IMR-90 (cell line): ENCODE measurements around the gene KRTAP12-4. TPM values are rescaled to one million over a fixed set of nuclear protein-coding genes. Genes with fewer than 3 reads are reported as not detected.

Source experiments
- ATAC-seq: fragments of 200-7000 bp; cut with Tn5 transposase; 2 replicates; pipeline ENCODE4 v1.9.1; 2020; ENCODE audit warnings: low read depth, mild to moderate bottlenecking, moderate library complexity
- BruUV-seq: library from RNA; stranded (reverse); fragments of 400-500 nt; replicated peaks from 2 replicates; lab custom pipeline; 2021; lab: Mats Ljungman, UMichigan
- CTCF ChIA-PET: fragments of 300-600 bp; formaldehyde crosslinking; extraction: SDS; loops from one replicate; lab custom pipeline; 2021; ENCODE audit warnings: antibody characterized with exemption; lab: Yijun Ruan, JAX
- POLR2A ChIA-PET: fragments of 300-600 bp; sonication (Branson Sonifier 250); formaldehyde crosslinking; loops from one replicate; lab custom pipeline; 2022; ENCODE audit warnings: antibody characterized with exemption; ENCODE audit not compliant: unreplicated experiment; lab: Charles Lee
- DNase-seq: peaks from one replicate; pipeline ENCODE4 v3.0.0; 2013
- H2AFZ ChIP-seq: replicated peaks from 2 replicates; pipeline ENCODE3; 2013; ENCODE audit warnings: low read length, mild to moderate bottlenecking; ENCODE audit not compliant: poor library complexity
- H2AK5ac ChIP-seq: 2 replicates; pipeline ENCODE4 v1.6.1; 2013; ENCODE audit warnings: low read depth, low read length, inconsistent platforms
- H2AK9ac ChIP-seq: replicated peaks from 2 replicates; pipeline ENCODE3; 2013; ENCODE audit warnings: mild to moderate bottlenecking, low read depth, low read length, moderate library complexity; ENCODE audit not compliant: poor library complexity
- H2BK120ac ChIP-seq: 2 replicates; pipeline ENCODE4 v1.6.1; 2013; ENCODE audit warnings: low read depth, low read length, inconsistent platforms
- H2BK15ac ChIP-seq: 3 replicates; pipeline ENCODE4 v1.6.1; 2013; ENCODE audit warnings: low read depth, low read length, inconsistent platforms
- H2BK20ac ChIP-seq: 2 replicates; pipeline ENCODE4 v1.6.1; 2013; ENCODE audit warnings: low read depth, mild to moderate bottlenecking, inconsistent platforms, low read length, moderate library complexity
- H2BK5ac ChIP-seq: 2 replicates; pipeline ENCODE4 v1.6.1; 2013; ENCODE audit warnings: mild to moderate bottlenecking, low read depth, low read length, inconsistent platforms; ENCODE audit not compliant: poor library complexity, severe bottlenecking
- H3K14ac ChIP-seq: replicated peaks from 2 replicates; pipeline ENCODE4 v1.6.1; 2013; ENCODE audit warnings: low read depth, low read length, inconsistent platforms
- H3K18ac ChIP-seq: 2 replicates; pipeline ENCODE4 v1.6.1; 2013; ENCODE audit warnings: low read depth, low read length, control low read depth
- H3K23ac ChIP-seq: 2 replicates; pipeline ENCODE4 v1.6.1; 2013; ENCODE audit warnings: low read depth, low read length, inconsistent platforms
- H3K27ac ChIP-seq: 2 replicates; pipeline ENCODE4 v1.5.1; 2013; ENCODE audit warnings: mild to moderate bottlenecking, control low read depth, low read length; ENCODE audit not compliant: insufficient read depth
- H3K27me3 ChIP-seq: 2 replicates; pipeline ENCODE4 v1.6.1; 2013; ENCODE audit warnings: low read length; ENCODE audit not compliant: control insufficient read depth, insufficient read depth
- H3K36me3 ChIP-seq: 2 replicates; pipeline ENCODE4 v1.6.1; 2013; ENCODE audit warnings: low read length, mixed read lengths; ENCODE audit not compliant: control insufficient read depth, insufficient read depth
- H3K4ac ChIP-seq: 2 replicates; pipeline ENCODE4 v1.6.1; 2013; ENCODE audit warnings: low read depth, low read length, inconsistent platforms
- H3K4me1 ChIP-seq: 2 replicates; pipeline ENCODE4 v1.6.1; 2013; ENCODE audit warnings: low read length, mixed read lengths; ENCODE audit not compliant: control insufficient read depth, insufficient read depth
- H3K4me2 ChIP-seq: 2 replicates; pipeline ENCODE4 v1.6.1; 2013; ENCODE audit warnings: low read depth, mild to moderate bottlenecking, control low read depth, low read length, moderate library complexity
- H3K4me3 ChIP-seq: 2 replicates; pipeline ENCODE4 v1.5.1; 2013; ENCODE audit warnings: low read depth, mild to moderate bottlenecking, control low read depth, low read length, moderate library complexity; ENCODE audit not compliant: insufficient read depth
- H3K56ac ChIP-seq: 2 replicates; pipeline ENCODE4 v1.6.1; 2013; ENCODE audit warnings: low read length, inconsistent platforms; ENCODE audit not compliant: insufficient read depth; ENCODE audit errors: extremely low read depth
- H3K79me1 ChIP-seq, 2 experiments: 2 replicates each; pipeline ENCODE4 v1.6.1; 2013; ENCODE audit warnings: low read length in 2 of 2, inconsistent platforms in 1 of 2, low read depth in 1 of 2
- H3K9ac ChIP-seq: 2 replicates; pipeline ENCODE4 v1.6.1; 2013; ENCODE audit warnings: low read depth, low read length, control low read depth
- H3K9me1 ChIP-seq: 2 replicates; pipeline ENCODE4 v1.6.1; 2013; ENCODE audit warnings: low read length, inconsistent platforms; ENCODE audit not compliant: insufficient read depth
- H3K9me3 ChIP-seq: 2 replicates; pipeline ENCODE4 v1.6.1; 2013; ENCODE audit warnings: low read length; ENCODE audit not compliant: control insufficient read depth, insufficient read depth
- H4K20me1 ChIP-seq: 2 replicates; pipeline ENCODE4 v1.6.1; 2013; ENCODE audit warnings: low read length, inconsistent platforms; ENCODE audit not compliant: insufficient read depth
- H4K5ac ChIP-seq: 2 replicates; pipeline ENCODE4 v1.6.1; 2013; ENCODE audit warnings: mild to moderate bottlenecking, low read depth, low read length, control low read depth
- H4K8ac ChIP-seq, 2 experiments: 2 replicates each; pipeline ENCODE4 v1.6.1; 2013; ENCODE audit warnings: low read depth in 2 of 2, low read length in 2 of 2, control low read depth in 1 of 2, inconsistent platforms in 1 of 2
- H4K91ac ChIP-seq: 2 replicates; pipeline ENCODE4 v1.6.1; 2013; ENCODE audit warnings: low read depth, low read length, inconsistent platforms; ENCODE audit not compliant: insufficient read depth
- BHLHE40 ChIP-seq: fragments of 150-350 bp; IDR thresholded peaks from 2 replicates; pipeline ENCODE4 v1.6.1; 2016; ENCODE audit warnings: mild to moderate bottlenecking, low read depth, low read length
- CHD1 ChIP-seq: IDR thresholded peaks from 2 replicates; pipeline ENCODE4 v1.6.1; 2012; ENCODE audit warnings: low read depth, low read length, improper control_type of control experiment
- MAZ ChIP-seq: IDR thresholded peaks from 2 replicates; pipeline ENCODE4 v1.6.1; 2012; ENCODE audit warnings: low read depth, mild to moderate bottlenecking, low read length, improper control_type of control experiment, moderate library complexity, borderline replicate concordance
- MXI1 ChIP-seq: IDR thresholded peaks from 2 replicates; pipeline ENCODE4 v1.6.1; 2012; ENCODE audit warnings: low read depth, mild to moderate bottlenecking, low read length, moderate library complexity, borderline replicate concordance
- RFX5 ChIP-seq: IDR thresholded peaks from 2 replicates; pipeline ENCODE4 v1.8.0; 2012; ENCODE audit warnings: low read depth, mild to moderate bottlenecking, low read length, moderate library complexity
- WGBS, 2 experiments: methylation state at CpG; one replicate each; pipeline versions ENCODE4 v1.1.5 to v1.1.7; 2013; ENCODE audit warnings: missing lambda C conversion rate in 2 of 2; ENCODE audit not compliant: insufficient read length in 1 of 2; ENCODE audit errors: extremely low coverage in 2 of 2; 5-methylcytosine and 5-hydroxymethylcytosine counted together
- dilution Hi-C: fragments of 300-500 bp; cut with HindIII; formaldehyde crosslinking; loops from one replicate; pipeline ENCODE4 v1.14.3; 2018; ENCODE audit warnings: low sequenced_read_pairs; ENCODE audit not compliant: unreplicated experiment
- in situ Hi-C: fragments of 300-500 bp; cut with MboI; formaldehyde crosslinking; loops from 3 replicates; pipeline ENCODE4 v1.14.3; 2019; ENCODE audit warnings: low sequenced_read_pairs, inconsistent platforms, mixed read lengths
- intact Hi-C: fragments of 100-400 bp; cut with micrococcal nuclease; formaldehyde crosslinking; loops from 2 replicates; pipeline ENCODE4 v1.10.0; 2022
- polyA plus RNA-seq, 3 experiments: library from polyadenylated mRNA; depleted of rRNA; stranded (reverse); fragments of >200 nt; gene quantifications; 2 replicates each; pipeline ENCODE4 v1.2.3, GENCODE V29; 2012; ENCODE audit warnings: low replicate concordance in 1 of 3
- total RNA-seq: library from RNA; depleted of rRNA; stranded (reverse); fragments of >200 nt; gene quantifications from 2 replicates; pipeline ENCODE4 v1.2.3, GENCODE V29; 2012
- TF ChIP-seq, protein P1 (sequence below): conservative IDR thresholded peaks from 2 replicates; pipeline ENCODE4 v1.5.1; 2012; ENCODE audit warnings: mild to moderate bottlenecking, low read depth, low read length, improper control_type of control experiment

The KRTAP12-4 gene
- total and polyA plus RNA-seq, 2 of the 4 experiments (the other 2 are of a cell fraction), result not detected

GRCh38 chr21:44612029-44612486 lies 42.4 kb downstream of the KRTAP12-4 start, which contains the start of gene KRTAP10-8:
Gene KRTAP10-8 (plus strand): TSS chr21:44612079. CDS start chr21:44612101, 22 bp downstream.
- no peak within 1 kb of the TSS for H2AK5ac ChIP-seq
- no peak within 1 kb of the TSS for H2BK120ac ChIP-seq
- in situ Hi-C loops (no loop called here), intact Hi-C loops (no loop called here), dilution Hi-C loops (no loop called here)
- no peaks in the 10 kb centered on the region for H3K4me1 ChIP-seq
- no peak within 1 kb of the TSS for H3K4me3 ChIP-seq
- H3K9me3 ChIP-seq, result peaks cover 13% of the 10 kb centered on the region
- no peak within 1 kb of the TSS for H3K56ac ChIP-seq
- peaks cover under 1% of the 10 kb centered on the region; the same call in 1 of the 2 replicates for H3K27me3 ChIP-seq
- H3K4ac ChIP-seq, result no peak within 1 kb of the TSS
- H4K20me1 ChIP-seq, result no peaks in the 10 kb centered on the region
- H4K8ac ChIP-seq, result no peak within 1 kb of the TSS
- BruUV-seq, result no TSS peak
- no peak within 1 kb of the TSS for H2AK9ac ChIP-seq
- 71% methylated on average over 2 of the region's 8 CpGs; no CpG with 5 or more reads in 1 of the 2 experiments for WGBS, 2 experiments
- ChIA-PET POLR2A (no interaction called here), CTCF (no interaction called here)
- H3K9me1 ChIP-seq, result no peaks in the 10 kb centered on the region
- H3K4me2 ChIP-seq, result no peak within 1 kb of the TSS
- H2BK15ac ChIP-seq, result no peak within 1 kb of the TSS
- H3K18ac ChIP-seq, result no peak within 1 kb of the TSS
- no peak within 1 kb of the TSS for H3K9ac ChIP-seq
- H2AFZ ChIP-seq, result no peak within 1 kb of the TSS
- H2BK20ac ChIP-seq, result no peak within 1 kb of the TSS
- TF ChIP-seq MAZ, result no peak
- no peak for TF ChIP-seq MXI1
- TF ChIP-seq, protein P1, sequence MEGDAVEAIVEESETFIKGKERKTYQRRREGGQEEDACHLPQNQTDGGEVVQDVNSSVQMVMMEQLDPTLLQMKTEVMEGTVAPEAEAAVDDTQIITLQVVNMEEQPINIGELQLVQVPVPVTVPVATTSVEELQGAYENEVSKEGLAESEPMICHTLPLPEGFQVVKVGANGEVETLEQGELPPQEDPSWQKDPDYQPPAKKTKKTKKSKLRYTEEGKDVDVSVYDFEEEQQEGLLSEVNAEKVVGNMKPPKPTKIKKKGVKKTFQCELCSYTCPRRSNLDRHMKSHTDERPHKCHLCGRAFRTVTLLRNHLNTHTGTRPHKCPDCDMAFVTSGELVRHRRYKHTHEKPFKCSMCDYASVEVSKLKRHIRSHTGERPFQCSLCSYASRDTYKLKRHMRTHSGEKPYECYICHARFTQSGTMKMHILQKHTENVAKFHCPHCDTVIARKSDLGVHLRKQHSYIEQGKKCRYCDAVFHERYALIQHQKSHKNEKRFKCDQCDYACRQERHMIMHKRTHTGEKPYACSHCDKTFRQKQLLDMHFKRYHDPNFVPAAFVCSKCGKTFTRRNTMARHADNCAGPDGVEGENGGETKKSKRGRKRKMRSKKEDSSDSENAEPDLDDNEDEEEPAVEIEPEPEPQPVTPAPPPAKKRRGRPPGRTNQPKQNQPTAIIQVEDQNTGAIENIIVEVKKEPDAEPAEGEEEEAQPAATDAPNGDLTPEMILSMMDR, result no peak
- no peak for TF ChIP-seq CHD1
- no peak for TF ChIP-seq BHLHE40
- TF ChIP-seq RFX5, result no peak
- H3K79me1 ChIP-seq, result no peaks in the 10 kb centered on the region
- no peak within 1 kb of the TSS for H4K91ac ChIP-seq
- H3K14ac ChIP-seq, result no peak within 1 kb of the TSS
- ATAC-seq (no peak), DNase-seq (no peak)
- no peak within 1 kb of the TSS for H3K27ac ChIP-seq
- no peak within 1 kb of the TSS for H2BK5ac ChIP-seq
- H3K36me3 ChIP-seq, result no peaks in the 10 kb centered on the region
- H4K5ac ChIP-seq, result no peak within 1 kb of the TSS
- no peak within 1 kb of the TSS for H3K23ac ChIP-seq
